ENCODE results near the gene ANKS6. TPM values are rescaled to one million over a fixed set of nuclear protein-coding genes. Genes with fewer than 3 reads are reported as not detected.

ANKS6 gene
- total RNA-seq, 1 experiment from 2014 or later = 46.3 TPM

DNA sequence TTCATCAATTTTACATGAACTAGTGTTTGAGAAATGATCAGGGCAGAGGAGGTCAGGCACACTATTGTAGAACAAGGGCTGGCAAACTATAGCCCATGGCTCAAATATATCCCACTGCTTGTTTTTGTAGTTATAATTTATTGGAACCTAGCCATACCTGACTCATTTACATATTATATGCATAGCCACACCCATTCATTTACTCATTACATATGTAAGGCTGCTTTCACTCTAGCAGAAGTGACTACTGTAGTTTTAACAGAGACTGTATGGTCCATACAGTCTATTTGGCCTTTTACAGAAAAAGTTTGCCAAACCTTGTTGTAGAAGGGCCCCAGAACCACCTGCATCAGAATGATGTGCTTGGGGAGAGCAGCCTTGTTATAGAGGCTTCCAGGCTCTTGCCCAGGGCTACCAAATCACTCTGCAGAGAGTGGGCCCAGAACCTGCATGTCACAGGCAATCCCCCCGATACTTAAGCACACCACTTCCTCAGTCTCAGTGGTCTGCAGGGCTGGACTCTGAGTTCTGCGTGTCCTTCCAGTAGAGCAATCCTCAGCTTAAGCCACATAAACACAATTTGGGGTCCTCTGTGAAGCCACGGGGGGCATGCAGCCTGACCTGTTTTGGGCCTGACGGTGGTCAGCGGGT, 6.7 kb downstream of the ANKS6 start:
- Mint-ChIP-seq H3K36me3 (ENCODE audit: insufficient read depth in 1 of 3, low read depth in 3 of 3) (peaks cover 17 to 45% (median 42%) of the 10 kb centered on the region in 3 experiments), H3K4me3 (no peak overlapping the region), H3K9me3 (no peaks in the 10 kb centered on the region), H3K4me1 (peaks cover 22 to 26% of the 10 kb centered on the region in 2 experiments), H3K27me3 (ENCODE audit: low read depth) (no peaks in the 10 kb centered on the region), H3K27ac (no peak overlapping the region)
- H4K91ac ChIP-seq (ENCODE audit: insufficient read length, low read depth, low read length) = no peak overlapping the region
- no peak overlapping the region; the same call in 1 of the 2 replicates for H3K4ac ChIP-seq (ENCODE audit: low read depth, low read length)
- H3K27ac ChIP-seq (ENCODE audit: insufficient read length, low read depth, low read length) = no peak overlapping the region
- H3T11ph ChIP-seq (ENCODE audit: low read length) = no peak overlapping the region
- no peak overlapping the region for H4K8ac ChIP-seq (replicated peaks; ENCODE audit: insufficient read length, low read depth, low read length)
- H2BK5ac ChIP-seq (ENCODE audit: insufficient read length, low read length) = no peak overlapping the region
- no peak overlapping the region for H4K5ac ChIP-seq (ENCODE audit: insufficient read length, low read depth, low read length)
- no peak overlapping the region for H2BK20ac ChIP-seq (ENCODE audit: low read depth, low read length, poor library complexity, severe bottlenecking)
- H3K23ac ChIP-seq (ENCODE audit: insufficient read length, low read depth, low read length) = no peak overlapping the region
- no peak overlapping the region for H2BK120ac ChIP-seq (ENCODE audit: low read depth, low read length, poor library complexity, severe bottlenecking)
- H2BK12ac ChIP-seq (ENCODE audit: insufficient read length, low read depth, low read length) = no peak overlapping the region
- no peak overlapping the region for H2AFZ ChIP-seq (ENCODE audit: low read length)
- H4K20me1 ChIP-seq (ENCODE audit: control insufficient read depth, insufficient read depth, insufficient read length) = peaks cover 4% of the 10 kb centered on the region
- peaks cover 4% of the 10 kb centered on the region; the same call in 1 of the 2 replicates for H3K4me1 ChIP-seq (ENCODE audit: insufficient read depth, low read length)
- H3K9me3 ChIP-seq (ENCODE audit: control insufficient read depth, low read depth, low read length) = no peaks in the 10 kb centered on the region
- WGBS (ENCODE audit: extremely low coverage, insufficient read length, low lambda C conversion rate) = no CpG with 5 or more reads among the region's 5 CpGs
- H2AK5ac ChIP-seq (ENCODE audit: insufficient read length, low read length) = no peak overlapping the region
- H3K14ac ChIP-seq (ENCODE audit: insufficient read depth, low read length) = no peak overlapping the region
- no peaks in the 10 kb centered on the region for H3K23me2 ChIP-seq (ENCODE audit: insufficient read length, low read depth, low read length, poor library complexity, severe bottlenecking)
- no peak overlapping the region for H2BK15ac ChIP-seq (ENCODE audit: low read depth, low read length)
- DNase-seq = no peak
- no peak overlapping the region for H3K56ac ChIP-seq (ENCODE audit: insufficient read length, low read depth, low read length)
- H3K4me2 ChIP-seq (ENCODE audit: insufficient read depth, insufficient read length, low read length) = no peak overlapping the region
- TF ChIP-seq, protein P1, sequence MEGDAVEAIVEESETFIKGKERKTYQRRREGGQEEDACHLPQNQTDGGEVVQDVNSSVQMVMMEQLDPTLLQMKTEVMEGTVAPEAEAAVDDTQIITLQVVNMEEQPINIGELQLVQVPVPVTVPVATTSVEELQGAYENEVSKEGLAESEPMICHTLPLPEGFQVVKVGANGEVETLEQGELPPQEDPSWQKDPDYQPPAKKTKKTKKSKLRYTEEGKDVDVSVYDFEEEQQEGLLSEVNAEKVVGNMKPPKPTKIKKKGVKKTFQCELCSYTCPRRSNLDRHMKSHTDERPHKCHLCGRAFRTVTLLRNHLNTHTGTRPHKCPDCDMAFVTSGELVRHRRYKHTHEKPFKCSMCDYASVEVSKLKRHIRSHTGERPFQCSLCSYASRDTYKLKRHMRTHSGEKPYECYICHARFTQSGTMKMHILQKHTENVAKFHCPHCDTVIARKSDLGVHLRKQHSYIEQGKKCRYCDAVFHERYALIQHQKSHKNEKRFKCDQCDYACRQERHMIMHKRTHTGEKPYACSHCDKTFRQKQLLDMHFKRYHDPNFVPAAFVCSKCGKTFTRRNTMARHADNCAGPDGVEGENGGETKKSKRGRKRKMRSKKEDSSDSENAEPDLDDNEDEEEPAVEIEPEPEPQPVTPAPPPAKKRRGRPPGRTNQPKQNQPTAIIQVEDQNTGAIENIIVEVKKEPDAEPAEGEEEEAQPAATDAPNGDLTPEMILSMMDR (conservative IDR thresholded peaks at IDR 0.05) = no peak
- H3K79me2 ChIP-seq (ENCODE audit: insufficient read depth, low read length) = peaks cover 3% of the 10 kb centered on the region; the same call in 1 of the 2 replicates
- H3K18ac ChIP-seq (ENCODE audit: insufficient read length, low read depth, low read length) = no peak overlapping the region
- H3K79me1 ChIP-seq (ENCODE audit: insufficient read depth, low read depth, low read length, poor library complexity, severe bottlenecking) = peaks cover 7% of the 10 kb centered on the region
- no peaks in the 10 kb centered on the region for H3K27me3 ChIP-seq (ENCODE audit: insufficient read depth, low read length)
- H3K9ac ChIP-seq (ENCODE audit: extremely low read depth, insufficient read length, low read length) = no peak overlapping the region
